GM21723 (cell line): Measurements from ENCODE around the gene FN3KRP.

Source experiments
- ATAC-seq: cut with Tn5 transposase; IDR thresholded peaks from one replicate; pipeline ENCODE4 v1.9.1; 2021; ENCODE audit warnings: mild to moderate bottlenecking, moderate library complexity; ENCODE audit not compliant: unreplicated experiment

Gene FN3KRP

GRCh38 chr17:82705756-82706155, 10.8 kb upstream of the FN3KRP start:
- ATAC-seq, result no peak

- ATAC-seq, result no peak
Measured at GRCh38 chr17:82709024-82709675, 7.4 kb upstream of the FN3KRP start.

GRCh38 chr17:82709676-82710498, 6.6 kb upstream of the FN3KRP start:
- ATAC-seq, result no peak

GRCh38 chr17:82710499-82711232, 5.8 kb upstream of the FN3KRP start:
- no peak for ATAC-seq

GRCh38 chr17:82713071-82713723, 3.3 kb upstream of the FN3KRP start:
- no peak for ATAC-seq

- ATAC-seq, result no peak
Measured at GRCh38 chr17:82718986-82719685, 2.6 kb downstream of the FN3KRP start.

GRCh38 chr17:82720204-82720603, 3.7 kb downstream of the FN3KRP start:
- no peak for ATAC-seq

GRCh38 chr17:82722341-82723013, 6.0 kb downstream of the FN3KRP start:
- ATAC-seq, result no peak

- no peak for ATAC-seq
Measured at GRCh38 chr17:82723169-82723807, 6.8 kb downstream of the FN3KRP start.

GRCh38 chr17:82726427-82726826, 9.9 kb downstream of the FN3KRP start:
- no peak for ATAC-seq

GRCh38 chr17:82729479-82730260, 13.2 kb downstream of the FN3KRP start:
- no peak for ATAC-seq

- no peak for ATAC-seq
Measured at GRCh38 chr17:82732118-82732743, 15.7 kb downstream of the FN3KRP start.

- no peak for ATAC-seq
Measured at GRCh38 chr17:82734987-82735866, 18.7 kb downstream of the FN3KRP start, which contains the start of gene FN3K. Gene FN3K, plus strand, starts transcription at chr17:82735615. Its CDS starts 22 bp downstream, at chr17:82735637.

- no peak for ATAC-seq
Measured at GRCh38 chr17:82736511-82737185, 20.1 kb downstream of the FN3KRP start.

GRCh38 chr17:82737967-82738877, 21.7 kb downstream of the FN3KRP start:
- no peak for ATAC-seq
